NK-92 (cell line): ENCODE measurements around the gene MVB12A.

Experiments used
- DNase-seq: peaks from one replicate; lab custom pipeline; 2025; ENCODE audit not compliant: unreplicated experiment; lab: John Stamatoyannopoulos, UW

The MVB12A gene

GRCh38 chr19:17404621-17405249 is 15.1 kb upstream of the MVB12A start:
- DNase-seq = no peak

- no peak for DNase-seq
Measured at GRCh38 chr19:17405250-17406045, 14.4 kb upstream of the MVB12A start, which contains the start of gene BST2. BST2 (minus strand) TSS chr19:17405630; CDS start chr19:17405575, 55 bp downstream.

- no peak for DNase-seq
Measured at GRCh38 chr19:17406046-17406886, 13.6 kb upstream of the MVB12A start.

GRCh38 chr19:17406887-17407196 is 13.0 kb upstream of the MVB12A start:
- no peak for DNase-seq

GRCh38 chr19:17409990-17410389 is 9.9 kb upstream of the MVB12A start:
- no peak for DNase-seq

GRCh38 chr19:17411801-17412200 is 8.0 kb upstream of the MVB12A start:
- DNase-seq = no peak

- DNase-seq = no peak
Measured at GRCh38 chr19:17414097-17414496, 5.8 kb upstream of the MVB12A start.

- DNase-seq = no peak
Measured at GRCh38 chr19:17415121-17415520, 4.7 kb upstream of the MVB12A start.

GRCh38 chr19:17418710-17419109 is 1.1 kb upstream of the MVB12A start:
- no peak for DNase-seq

GRCh38 chr19:17419154-17419620 is 660 bp upstream of the MVB12A start:
- no peak for DNase-seq

- no peak for DNase-seq
Measured at GRCh38 chr19:17420475-17420924, 653 bp downstream of the MVB12A start.

- DNase-seq = no peak
Measured at GRCh38 chr19:17421942-17422341, 2.1 kb downstream of the MVB12A start.

- DNase-seq = no peak
Measured at GRCh38 chr19:17423429-17424208, 3.8 kb downstream of the MVB12A start.

- DNase-seq = no peak
Measured at GRCh38 chr19:17424743-17425365, 5.0 kb downstream of the MVB12A start.

- no peak for DNase-seq
Measured at GRCh38 chr19:17429641-17430113, 9.8 kb downstream of the MVB12A start.

GRCh38 chr19:17431417-17431816 is 11.6 kb downstream of the MVB12A start:
- no peak for DNase-seq

GRCh38 chr19:17435218-17435617 is 15.4 kb downstream of the MVB12A start:
- DNase-seq = no peak

- DNase-seq = no peak
Measured at GRCh38 chr19:17436094-17436873, 16.4 kb downstream of the MVB12A start.

GRCh38 chr19:17436874-17437267 is 17.0 kb downstream of the MVB12A start:
- DNase-seq = no peak
